ENCODE data around the gene UNC5CL.

Gene UNC5CL

DNA sequence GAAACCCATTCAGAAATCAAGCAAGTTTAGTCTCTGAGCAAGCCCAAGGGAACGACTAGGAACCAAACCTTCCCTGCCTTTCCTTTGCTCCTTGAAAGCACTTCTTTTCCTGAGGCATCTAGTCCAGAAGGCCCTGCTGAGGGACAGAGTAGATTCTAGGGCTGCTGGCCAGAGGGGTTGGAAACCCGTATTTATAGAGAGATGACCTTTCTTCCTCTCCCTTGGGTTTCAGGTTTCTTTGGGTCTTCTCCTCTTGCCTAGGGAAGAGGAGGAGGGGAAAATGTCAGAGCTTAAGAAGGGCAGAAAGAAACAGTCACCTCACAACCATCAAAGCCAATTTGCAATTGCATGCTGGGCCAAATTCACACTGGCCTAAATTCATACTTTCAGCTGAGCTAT is 19.8 kb upstream of the UNC5CL start:
- H3K18ac ChIP-seq (ENCODE audit: low read depth in 1 of 2, low read length in 2 of 2): no peak overlapping the region
- no peak overlapping the region for H2AK5ac ChIP-seq (ENCODE audit: low read length, severe bottlenecking)
- H2BK5ac ChIP-seq (ENCODE audit: low read depth, low read length, poor library complexity, severe bottlenecking): no peak overlapping the region
- H2BK12ac ChIP-seq (ENCODE audit: low read length in 2 of 2): no peak overlapping the region
- no peak overlapping the region for H3K9ac ChIP-seq (ENCODE audit: low read length)
- H3K79me1 ChIP-seq (replicated peaks; ENCODE audit: low read length, poor library complexity, severe bottlenecking): no peaks in the 10 kb centered on the region
- peaks cover 0 to 5% of the 10 kb centered on the region in 2 experiments for H3K27me3 ChIP-seq (ENCODE audit: control insufficient read depth in 1 of 2, insufficient read depth in 1 of 2, low read length in 2 of 2)
- H3K4me1 ChIP-seq (ENCODE audit: control insufficient read depth, insufficient read depth, low read depth, low read length): peaks cover 6% of the 10 kb centered on the region
- no peak for DNase-seq
- no peaks in the 10 kb centered on the region for H3K9me3 ChIP-seq (ENCODE audit: control insufficient read depth, low read length)
- no peak overlapping the region for H3K4me3 ChIP-seq (ENCODE audit: insufficient read depth in 1 of 2, low read depth in 1 of 2, low read length in 2 of 2)
- H2AFZ ChIP-seq (ENCODE audit: low read depth, low read length): no peak overlapping the region
- no peak overlapping the region for H3K23ac ChIP-seq (ENCODE audit: low read length in 2 of 2)
- WGBS: 80% methylated on average over 1 of the region's 2 CpGs
- H3K36me3 ChIP-seq (ENCODE audit: control insufficient read depth in 1 of 2, insufficient read depth in 2 of 2, low read depth in 1 of 2, low read length in 2 of 2): peaks cover 2 to 5% of the 10 kb centered on the region in 2 experiments
- H3K4ac ChIP-seq (ENCODE audit: low read depth in 1 of 2, low read length in 2 of 2): no peak overlapping the region
- no peak overlapping the region for H2BK120ac ChIP-seq (ENCODE audit: low read depth, low read length)
- H2BK15ac ChIP-seq (ENCODE audit: low read depth, poor library complexity, severe bottlenecking): no peak overlapping the region
- H3K4me2 ChIP-seq (ENCODE audit: low read length, poor library complexity, severe bottlenecking): no peak overlapping the region
- no peak overlapping the region for H3K27ac ChIP-seq (ENCODE audit: low read length, poor library complexity, severe bottlenecking)
- no peak overlapping the region for H3K14ac ChIP-seq (ENCODE audit: low read length in 2 of 2)
- no peak overlapping the region for H4K91ac ChIP-seq (ENCODE audit: low read length)
- no peak overlapping the region for H4K8ac ChIP-seq (ENCODE audit: low read length)

DNA sequence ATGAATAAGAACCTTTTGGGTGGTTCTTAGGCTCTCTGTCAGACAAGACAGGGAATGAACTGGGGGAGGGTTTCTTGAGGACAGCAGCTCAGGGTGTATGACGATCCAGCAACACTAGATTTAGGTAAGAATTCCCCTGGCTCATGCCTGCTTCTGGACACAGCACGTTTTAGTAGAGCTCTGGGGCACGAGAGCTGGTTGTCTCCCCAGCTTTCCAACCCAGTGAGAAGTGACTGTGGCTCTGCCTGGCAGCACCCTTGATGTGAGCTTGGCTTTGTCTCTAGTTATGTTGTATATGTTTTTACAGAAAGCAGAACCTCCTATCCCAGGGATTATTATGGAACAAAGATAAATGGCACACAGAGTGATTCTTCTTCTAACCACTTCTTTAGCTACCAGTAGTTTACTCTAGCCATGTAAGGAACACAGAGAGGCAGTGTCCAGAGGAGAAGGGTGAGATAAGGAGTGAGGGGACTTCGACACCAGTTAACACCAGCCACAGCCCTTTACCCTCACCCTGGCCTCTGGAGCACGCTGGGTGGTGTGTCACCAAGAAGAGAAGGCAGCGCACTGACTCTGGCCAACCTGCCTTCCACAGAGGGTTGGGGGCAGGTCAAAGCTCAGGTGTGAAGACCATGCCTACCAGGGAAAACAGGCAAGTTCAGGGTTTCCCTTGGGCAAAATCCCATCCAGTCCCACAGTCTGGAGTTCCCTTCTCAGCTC is 17.9 kb upstream of the UNC5CL start:
- no peak overlapping the region for H3K9ac ChIP-seq (ENCODE audit: low read length)
- no peak overlapping the region for H3K27ac ChIP-seq (ENCODE audit: low read length, poor library complexity, severe bottlenecking)
- peak overlapping the region in 1 of 2 experiments; percentile 27 for H2BK12ac ChIP-seq (ENCODE audit: low read length in 2 of 2)
- H3K4me3 ChIP-seq (ENCODE audit: insufficient read depth in 1 of 2, low read depth in 1 of 2, low read length in 2 of 2): no peak overlapping the region
- no peak overlapping the region for H2BK5ac ChIP-seq (ENCODE audit: low read depth, low read length, poor library complexity, severe bottlenecking)
- WGBS: 90% methylated on average over 6 of the region's 6 CpGs
- H3K4me2 ChIP-seq (ENCODE audit: low read length, poor library complexity, severe bottlenecking): no peak overlapping the region
- no peak overlapping the region for H2AFZ ChIP-seq (ENCODE audit: low read depth, low read length)
- H4K8ac ChIP-seq (ENCODE audit: low read length): no peak overlapping the region
- no peaks in the 10 kb centered on the region for H3K79me1 ChIP-seq (replicated peaks; ENCODE audit: low read length, poor library complexity, severe bottlenecking)
- no peak overlapping the region for H2AK5ac ChIP-seq (ENCODE audit: low read length, severe bottlenecking)
- H3K4me1 ChIP-seq (ENCODE audit: control insufficient read depth, insufficient read depth, low read depth, low read length): peaks cover 6% of the 10 kb centered on the region
- H3K9me3 ChIP-seq (ENCODE audit: control insufficient read depth, low read length): no peaks in the 10 kb centered on the region
- no peak overlapping the region for H3K14ac ChIP-seq (ENCODE audit: low read length in 2 of 2)
- peaks cover 0 to 5% of the 10 kb centered on the region in 2 experiments for H3K36me3 ChIP-seq (ENCODE audit: control insufficient read depth in 1 of 2, insufficient read depth in 2 of 2, low read depth in 1 of 2, low read length in 2 of 2)
- no peak overlapping the region for H3K23ac ChIP-seq (ENCODE audit: low read length in 2 of 2)
- H3K18ac ChIP-seq (ENCODE audit: low read depth in 1 of 2, low read length in 2 of 2): no peak overlapping the region
- DNase-seq: no peak
- no peak overlapping the region for H2BK120ac ChIP-seq (ENCODE audit: low read depth, low read length)
- H4K91ac ChIP-seq (ENCODE audit: low read length): no peak overlapping the region
- H2BK15ac ChIP-seq (ENCODE audit: low read depth, poor library complexity, severe bottlenecking): no peak overlapping the region
- H3K27me3 ChIP-seq (ENCODE audit: control insufficient read depth in 1 of 2, insufficient read depth in 1 of 2, low read length in 2 of 2): peaks cover 0 to 5% of the 10 kb centered on the region in 2 experiments
- H3K4ac ChIP-seq (ENCODE audit: low read depth in 1 of 2, low read length in 2 of 2): no peak overlapping the region

DNA sequence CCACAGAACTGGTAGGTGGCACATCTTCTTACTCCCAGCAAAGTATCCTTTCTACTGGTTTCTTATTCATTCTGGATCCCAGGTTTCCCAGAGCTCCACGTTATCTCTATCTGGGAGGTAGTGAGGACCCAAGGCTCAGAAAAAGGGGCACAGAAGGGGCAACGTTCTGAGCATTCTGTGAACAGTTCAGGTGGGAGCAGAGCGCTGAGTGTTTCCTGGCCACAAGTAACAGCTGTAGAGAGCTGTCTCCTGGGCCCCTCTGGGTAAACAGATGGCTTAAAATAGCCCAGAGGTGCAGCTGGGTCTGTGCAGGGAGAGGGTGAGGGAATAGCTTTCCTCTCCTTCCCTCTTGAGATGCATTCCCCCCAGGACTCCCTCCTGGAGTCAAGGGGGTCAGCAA is 16.1 kb upstream of the UNC5CL start:
- Histone ChIP-seq H2AK5ac (ENCODE audit: low read length, severe bottlenecking) (peak overlapping the region; percentile 10), H3K18ac (ENCODE audit: low read depth in 1 of 2, low read length in 2 of 2) (no peak overlapping the region), H3K4me3 (ENCODE audit: insufficient read depth in 1 of 2, low read depth in 1 of 2, low read length in 2 of 2) (no peak overlapping the region), H3K79me1 (replicated peaks; ENCODE audit: low read length, poor library complexity, severe bottlenecking) (no peaks in the 10 kb centered on the region), H3K4me1 (ENCODE audit: control insufficient read depth, insufficient read depth, low read depth, low read length) (peaks cover 4% of the 10 kb centered on the region), H3K27ac (ENCODE audit: low read length, poor library complexity, severe bottlenecking) (no peak overlapping the region), H3K9me3 (ENCODE audit: control insufficient read depth, low read length) (no peaks in the 10 kb centered on the region), H3K27me3 (ENCODE audit: control insufficient read depth in 1 of 2, insufficient read depth in 1 of 2, low read length in 2 of 2) (peaks cover 0 to 5% of the 10 kb centered on the region in 2 experiments), H2AFZ (ENCODE audit: low read depth, low read length) (no peak overlapping the region), H3K14ac (ENCODE audit: low read length in 2 of 2) (no peak overlapping the region), H2BK15ac (ENCODE audit: low read depth, poor library complexity, severe bottlenecking) (no peak overlapping the region), H2BK5ac (ENCODE audit: low read depth, low read length, poor library complexity, severe bottlenecking) (no peak overlapping the region), H3K36me3 (ENCODE audit: control insufficient read depth in 1 of 2, insufficient read depth in 2 of 2, low read depth in 1 of 2, low read length in 2 of 2) (no peaks in the 10 kb centered on the region), H3K23ac (ENCODE audit: low read length in 2 of 2) (peak overlapping the region in 1 of 2 experiments; percentile 5), H3K9ac (ENCODE audit: low read length) (no peak overlapping the region), H4K8ac (ENCODE audit: low read length) (no peak overlapping the region), H2BK12ac (ENCODE audit: low read length in 2 of 2) (no peak overlapping the region), H3K4me2 (ENCODE audit: low read length, poor library complexity, severe bottlenecking) (no peak overlapping the region), H3K4ac (ENCODE audit: low read depth in 1 of 2, low read length in 2 of 2) (no peak overlapping the region), H4K91ac (ENCODE audit: low read length) (no peak overlapping the region), H2BK120ac (ENCODE audit: low read depth, low read length) (no peak overlapping the region)
- peak; percentile 43 for DNase-seq
- 36% methylated on average over 3 of the region's 3 CpGs for WGBS

DNA sequence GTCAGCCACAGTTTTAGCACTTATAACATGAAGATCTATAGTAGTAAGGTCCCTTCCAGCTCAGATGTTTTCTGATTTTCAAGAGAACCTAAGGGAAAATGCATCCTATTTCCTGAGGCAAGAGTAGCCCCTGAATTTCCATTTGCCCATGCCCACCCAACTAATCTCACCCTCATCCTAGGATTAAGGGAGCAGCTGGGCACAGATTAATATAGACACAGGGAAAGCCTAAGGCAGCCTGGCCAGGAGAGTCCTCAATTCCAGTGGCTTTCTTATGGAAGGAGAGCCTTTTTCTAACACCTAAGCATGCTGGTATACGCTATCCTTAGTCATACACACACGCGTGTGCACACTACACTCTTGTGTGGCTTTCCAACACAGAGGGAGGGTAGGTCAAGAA is 15.5 kb upstream of the UNC5CL start:
- Histone ChIP-seq H3K9me3 (ENCODE audit: control insufficient read depth, low read length) (no peaks in the 10 kb centered on the region), H4K8ac (ENCODE audit: low read length) (no peak overlapping the region), H4K91ac (ENCODE audit: low read length) (peak overlapping the region; percentile 12), H3K18ac (ENCODE audit: low read depth in 1 of 2, low read length in 2 of 2) (peak overlapping the region in 1 of 2 experiments; percentile 37), H3K14ac (ENCODE audit: low read length in 2 of 2) (no peak overlapping the region), H2BK5ac (ENCODE audit: low read depth, low read length, poor library complexity, severe bottlenecking) (no peak overlapping the region), H3K4me1 (ENCODE audit: control insufficient read depth, insufficient read depth, low read depth, low read length) (peaks cover 7% of the 10 kb centered on the region), H3K27me3 (ENCODE audit: control insufficient read depth in 1 of 2, insufficient read depth in 1 of 2, low read length in 2 of 2) (peaks cover 0 to 5% of the 10 kb centered on the region in 2 experiments), H3K4ac (ENCODE audit: low read depth in 1 of 2, low read length in 2 of 2) (no peak overlapping the region), H3K4me2 (ENCODE audit: low read length, poor library complexity, severe bottlenecking) (no peak overlapping the region), H3K79me1 (replicated peaks; ENCODE audit: low read length, poor library complexity, severe bottlenecking) (no peaks in the 10 kb centered on the region), H2BK12ac (ENCODE audit: low read length in 2 of 2) (peak overlapping the region; percentile 23 to 27), H2BK15ac (ENCODE audit: low read depth, poor library complexity, severe bottlenecking) (no peak overlapping the region), H2AK5ac (ENCODE audit: low read length, severe bottlenecking) (no peak overlapping the region), H3K27ac (ENCODE audit: low read length, poor library complexity, severe bottlenecking) (no peak overlapping the region), H3K4me3 (ENCODE audit: insufficient read depth in 1 of 2, low read depth in 1 of 2, low read length in 2 of 2) (no peak overlapping the region), H2AFZ (ENCODE audit: low read depth, low read length) (no peak overlapping the region), H3K23ac (ENCODE audit: low read length in 2 of 2) (no peak overlapping the region), H3K9ac (ENCODE audit: low read length) (no peak overlapping the region), H2BK120ac (ENCODE audit: low read depth, low read length) (no peak overlapping the region), H3K36me3 (ENCODE audit: control insufficient read depth in 1 of 2, insufficient read depth in 2 of 2, low read depth in 1 of 2, low read length in 2 of 2) (no peaks in the 10 kb centered on the region)
- WGBS: 100% methylated on average over 2 of the region's 3 CpGs
- no peak for DNase-seq

All from mesenchymal stem cell (in vitro differentiated cells and primary cell).